Mammary epithelial cell (primary cell): ENCODE data around the gene WLS.

Experiments
- EZH2 ChIP-seq: IDR thresholded peaks from 2 replicates; pipeline ENCODE4 v1.6.1; 2012; ENCODE audit warnings: low read length, inconsistent platforms, borderline replicate concordance
- TF ChIP-seq, protein P1 (sequence below), 2 donors: IDR thresholded peaks in 1 of 2; conservative IDR thresholded peaks in 1 of 2; 2 replicates each; pipeline ENCODE4 v1.5.1; 2011 to 2012; ENCODE audit warnings: inconsistent platforms in 2 of 2, low read length in 2 of 2, mild to moderate bottlenecking in 2 of 2, control low read depth in 1 of 2, low read depth in 1 of 2; ENCODE audit not compliant: insufficient read depth in 1 of 2; ENCODE audit errors: extremely low read depth in 1 of 2

DNA sequence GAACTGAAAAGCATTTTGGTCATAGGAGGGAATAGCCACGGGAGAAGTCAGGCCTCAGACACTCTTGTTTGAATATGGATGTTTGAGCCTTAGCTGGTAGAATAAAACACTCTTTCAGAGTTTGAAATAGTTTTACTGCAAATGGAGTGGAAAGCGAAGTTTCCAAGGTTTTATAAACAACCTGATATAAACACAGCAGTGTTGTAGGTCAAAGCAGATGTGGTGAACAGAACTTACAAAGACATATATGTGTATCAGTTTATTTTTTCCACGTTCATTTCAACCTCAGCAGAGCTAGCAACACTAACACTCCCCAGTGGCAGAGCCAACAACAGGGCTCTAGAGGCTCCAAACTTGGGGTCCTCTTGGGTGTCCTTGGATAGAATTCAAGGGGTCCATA lies 89.9 kb downstream of the WLS start:
- TF ChIP-seq, protein P1, sequence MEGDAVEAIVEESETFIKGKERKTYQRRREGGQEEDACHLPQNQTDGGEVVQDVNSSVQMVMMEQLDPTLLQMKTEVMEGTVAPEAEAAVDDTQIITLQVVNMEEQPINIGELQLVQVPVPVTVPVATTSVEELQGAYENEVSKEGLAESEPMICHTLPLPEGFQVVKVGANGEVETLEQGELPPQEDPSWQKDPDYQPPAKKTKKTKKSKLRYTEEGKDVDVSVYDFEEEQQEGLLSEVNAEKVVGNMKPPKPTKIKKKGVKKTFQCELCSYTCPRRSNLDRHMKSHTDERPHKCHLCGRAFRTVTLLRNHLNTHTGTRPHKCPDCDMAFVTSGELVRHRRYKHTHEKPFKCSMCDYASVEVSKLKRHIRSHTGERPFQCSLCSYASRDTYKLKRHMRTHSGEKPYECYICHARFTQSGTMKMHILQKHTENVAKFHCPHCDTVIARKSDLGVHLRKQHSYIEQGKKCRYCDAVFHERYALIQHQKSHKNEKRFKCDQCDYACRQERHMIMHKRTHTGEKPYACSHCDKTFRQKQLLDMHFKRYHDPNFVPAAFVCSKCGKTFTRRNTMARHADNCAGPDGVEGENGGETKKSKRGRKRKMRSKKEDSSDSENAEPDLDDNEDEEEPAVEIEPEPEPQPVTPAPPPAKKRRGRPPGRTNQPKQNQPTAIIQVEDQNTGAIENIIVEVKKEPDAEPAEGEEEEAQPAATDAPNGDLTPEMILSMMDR (conservative IDR thresholded peaks at IDR 0.05 in 1 of 2, IDR thresholded peaks at IDR 0.05 in 1 of 2; ENCODE audit: extremely low read depth in 1 of 2, insufficient read depth in 1 of 2, low read depth in 1 of 2, low read length in 2 of 2), result no peak
- no peak for TF ChIP-seq EZH2
